Measurements from ENCODE around the gene GRIP1. TPM values are rescaled to one million over a fixed set of nuclear protein-coding genes. Genes with fewer than 3 reads are reported as not detected.

Gene GRIP1
- total and polyA plus RNA-seq, 2 of the 4 experiments (the other 2 are of a cell fraction) = under 0.01 to 0.07 TPM

GRCh38 chr12:66612090-66612775 is 66.6 kb downstream of the GRIP1 start:
- ChIA-PET CTCF (no interaction called here), POLR2A (ENCODE audit: unreplicated experiment) (no interaction called here)
- H4K8ac ChIP-seq (ENCODE audit: low read depth in 2 of 2, low read length in 2 of 2) = no peak overlapping the region
- no peak overlapping the region for H2BK5ac ChIP-seq (ENCODE audit: low read depth, low read length, poor library complexity, severe bottlenecking)
- H3K56ac ChIP-seq (ENCODE audit: extremely low read depth, insufficient read depth, low read length) = no peak overlapping the region
- no peak overlapping the region for H2AK5ac ChIP-seq (ENCODE audit: low read depth, low read length)
- no peak overlapping the region for H3K9ac ChIP-seq (ENCODE audit: low read depth, low read length)
- ATAC-seq (ENCODE audit: low read depth) (no peak), DNase-seq (no peak)
- no peaks in the 10 kb centered on the region for H3K4me1 ChIP-seq (ENCODE audit: control insufficient read depth, insufficient read depth, low read length)
- H2BK120ac ChIP-seq (ENCODE audit: low read depth, low read length) = no peak overlapping the region
- no peak overlapping the region for H3K27ac ChIP-seq (ENCODE audit: insufficient read depth, low read length)
- no peak overlapping the region for H3K18ac ChIP-seq (ENCODE audit: low read depth, low read length)
- no peaks in the 10 kb centered on the region for H3K9me1 ChIP-seq (ENCODE audit: insufficient read depth, low read length)
- H2BK20ac ChIP-seq (ENCODE audit: low read depth, low read length) = no peak overlapping the region
- H3K36me3 ChIP-seq (ENCODE audit: control insufficient read depth, insufficient read depth, low read length) = no peaks in the 10 kb centered on the region
- no peak overlapping the region for H3K23ac ChIP-seq (ENCODE audit: low read depth, low read length)
- TF ChIP-seq RCOR1 (IDR thresholded peaks at IDR 0.05; ENCODE audit: insufficient replicate concordance, low read length) = no peak
- no peak for TF ChIP-seq RFX5 (IDR thresholded peaks at IDR 0.05; ENCODE audit: low read depth, low read length)
- H3K79me1 ChIP-seq (ENCODE audit: low read depth in 1 of 2, low read length in 2 of 2) = no peaks in the 10 kb centered on the region
- H4K91ac ChIP-seq (ENCODE audit: insufficient read depth, low read depth, low read length) = no peak overlapping the region
- H3K4ac ChIP-seq (ENCODE audit: low read depth, low read length) = no peak overlapping the region
- H4K5ac ChIP-seq (ENCODE audit: low read depth, low read length) = no peak overlapping the region
- intact Hi-C loops (cut with micrococcal nuclease) = no loop called here
- H2AK9ac ChIP-seq (replicated peaks; ENCODE audit: low read depth, low read length, poor library complexity) = no peak overlapping the region
- H3K14ac ChIP-seq (replicated peaks; ENCODE audit: low read depth, low read length) = no peak overlapping the region
- no peaks in the 10 kb centered on the region for H3K9me3 ChIP-seq (ENCODE audit: control insufficient read depth, insufficient read depth, low read length)
- no peak overlapping the region for H3K4me2 ChIP-seq (ENCODE audit: low read depth, low read length)
- H4K20me1 ChIP-seq (ENCODE audit: insufficient read depth, low read length) = no peaks in the 10 kb centered on the region
- dilution Hi-C loops (cut with HindIII; ENCODE audit: low sequenced_read_pairs, unreplicated experiment) = no loop called here
- H3K4me3 ChIP-seq (ENCODE audit: insufficient read depth, low read depth, low read length) = no peak overlapping the region
- no TSS peak for BruUV-seq (replicated peaks)
- H2BK15ac ChIP-seq (ENCODE audit: low read depth, low read length) = no peak overlapping the region
- no peaks in the 10 kb centered on the region for H3K27me3 ChIP-seq (ENCODE audit: control insufficient read depth, insufficient read depth, low read length)
- in situ Hi-C loops (cut with MboI; ENCODE audit: low sequenced_read_pairs) = no loop called here
- H2AFZ ChIP-seq (replicated peaks; ENCODE audit: low read length, poor library complexity) = no peak overlapping the region
